Nephron progenitor cell (in vitro differentiated cells): ENCODE measurements around the gene KCNQ1.
A peak's percentile ranks its signal among the peaks of the same experiment; 100 is the strongest.

ENCODE experiments used
- DNase-seq: peaks from one replicate; pipeline ENCODE4 v3.0.0; 2021
- H3K27ac Mint-ChIP-seq: 2 replicates; pipeline ENCODE4 v1.8.0; 2021; ENCODE audit warnings: mild to moderate bottlenecking, moderate library complexity, mixed read lengths
- H3K27me3 Mint-ChIP-seq: 2 replicates; pipeline ENCODE4 v1.8.0; 2021; ENCODE audit warnings: mild to moderate bottlenecking, low read depth, mixed read lengths; ENCODE audit not compliant: poor library complexity
- H3K36me3 Mint-ChIP-seq: 2 replicates; pipeline ENCODE4 v1.8.0; 2021; ENCODE audit warnings: low read depth, mixed read lengths
- H3K4me1 Mint-ChIP-seq: 2 replicates; pipeline ENCODE4 v1.8.0; 2021; ENCODE audit warnings: mixed read lengths
- H3K4me3 Mint-ChIP-seq: 2 replicates; pipeline ENCODE4 v1.8.0; 2021; ENCODE audit warnings: mild to moderate bottlenecking, moderate library complexity, mixed read lengths
- H3K9me3 Mint-ChIP-seq: 2 replicates; pipeline ENCODE4 v1.8.0; 2021; ENCODE audit warnings: mild to moderate bottlenecking, moderate library complexity, mixed read lengths
- CTCF ChIP-seq: fragments of 200-600 bp; sonication (generic); IDR thresholded peaks from 2 replicates; pipeline ENCODE4 v1.5.0; 2021; ENCODE audit warnings: antibody characterized with exemption

The KCNQ1 gene

GRCh38 chr11:2891326-2892214 lies 446.8 kb downstream of the KCNQ1 start:
- Mint-ChIP-seq H3K9me3 (no peaks in the 10 kb centered on the region), H3K4me3 (peak overlapping the region; percentile 56), H3K4me1 (peaks cover 35% of the 10 kb centered on the region), H3K36me3 (no peaks in the 10 kb centered on the region), H3K27me3 (peaks cover 18% of the 10 kb centered on the region), H3K27ac (peak overlapping the region; percentile 78)
- DNase-seq: no peak
- TF ChIP-seq CTCF: no peak

DNA sequence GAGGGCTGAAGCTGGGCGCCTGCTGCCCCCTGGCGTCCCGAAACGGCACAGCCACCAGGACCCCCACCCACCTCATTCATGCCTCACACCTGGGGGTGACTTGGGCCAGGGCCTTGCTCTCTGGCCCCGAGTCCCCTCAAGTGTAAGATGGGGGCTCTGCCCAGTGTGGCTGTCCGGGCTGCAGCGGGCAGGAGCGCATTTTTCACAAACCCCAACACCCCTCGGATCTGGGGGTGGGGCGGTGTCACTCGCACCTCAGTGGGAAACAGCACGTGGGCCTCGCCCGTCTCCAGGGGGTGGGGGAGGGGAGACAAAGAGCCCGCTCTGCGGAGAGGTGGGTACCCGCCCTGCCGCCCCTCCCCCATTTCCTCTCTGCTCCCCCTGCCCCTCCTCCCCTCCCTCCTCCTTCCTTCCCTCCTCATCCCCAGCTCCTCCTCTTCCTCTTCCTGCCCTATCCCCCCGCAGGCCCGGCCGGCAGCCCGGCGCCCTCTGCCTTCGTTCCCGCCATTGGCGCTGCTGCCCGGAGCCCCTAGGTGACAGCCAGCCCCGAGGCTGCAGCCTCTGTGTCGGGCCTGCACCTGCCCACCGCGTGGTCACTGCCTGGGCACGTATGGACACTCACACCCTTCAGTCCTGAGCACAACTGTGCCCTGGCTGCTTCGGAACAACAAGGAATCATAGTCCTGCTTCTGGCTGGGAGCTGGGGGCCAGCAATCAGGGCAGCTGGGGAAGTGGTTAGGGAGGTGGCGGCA lies 447.6 kb downstream of the KCNQ1 start:
- Mint-ChIP-seq H3K36me3 (no peaks in the 10 kb centered on the region), H3K4me3 (peak overlapping the region; percentile 66), H3K9me3 (no peaks in the 10 kb centered on the region), H3K4me1 (peaks cover 27% of the 10 kb centered on the region), H3K27me3 (peaks cover 12% of the 10 kb centered on the region), H3K27ac (no peak overlapping the region)
- peak; percentile 82 for DNase-seq
- TF ChIP-seq CTCF: peak; percentile 94

DNA sequence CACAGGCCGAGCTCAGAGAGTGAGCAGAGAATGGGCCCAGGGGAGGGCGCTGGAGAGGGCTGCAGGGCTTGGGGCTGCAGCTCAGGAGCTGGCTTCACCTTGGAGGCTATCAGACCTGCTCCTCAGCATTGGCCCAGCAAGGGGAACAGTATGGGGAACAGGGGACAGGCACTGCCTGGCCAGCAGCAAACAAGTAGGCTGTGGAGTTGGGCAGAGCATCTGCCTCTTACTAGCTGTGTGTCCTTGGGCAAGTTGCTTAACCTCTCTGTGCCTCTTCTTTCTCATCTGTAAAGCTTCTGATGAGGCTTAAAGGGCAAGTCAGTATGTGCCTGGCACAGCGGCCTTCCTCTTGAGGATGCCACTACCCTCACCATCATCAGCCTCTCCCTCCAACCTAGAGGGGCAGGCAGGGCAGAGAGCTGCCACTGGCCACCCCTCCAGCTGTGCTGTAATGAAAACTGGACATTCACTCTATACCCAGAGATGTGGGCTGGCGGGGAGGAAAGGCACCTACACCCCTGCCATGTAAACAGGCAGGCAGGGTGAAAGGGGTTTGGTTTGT lies 448.2 kb downstream of the KCNQ1 start:
- H3K4me1 Mint-ChIP-seq: peaks cover 22% of the 10 kb centered on the region
- no peaks in the 10 kb centered on the region for H3K9me3 Mint-ChIP-seq
- H3K27ac Mint-ChIP-seq: no peak overlapping the region
- TF ChIP-seq CTCF: no peak
- DNase-seq: no peak
- no peaks in the 10 kb centered on the region for H3K36me3 Mint-ChIP-seq
- peaks cover 8% of the 10 kb centered on the region for H3K27me3 Mint-ChIP-seq
- H3K4me3 Mint-ChIP-seq: peak overlapping the region; percentile 66

DNA sequence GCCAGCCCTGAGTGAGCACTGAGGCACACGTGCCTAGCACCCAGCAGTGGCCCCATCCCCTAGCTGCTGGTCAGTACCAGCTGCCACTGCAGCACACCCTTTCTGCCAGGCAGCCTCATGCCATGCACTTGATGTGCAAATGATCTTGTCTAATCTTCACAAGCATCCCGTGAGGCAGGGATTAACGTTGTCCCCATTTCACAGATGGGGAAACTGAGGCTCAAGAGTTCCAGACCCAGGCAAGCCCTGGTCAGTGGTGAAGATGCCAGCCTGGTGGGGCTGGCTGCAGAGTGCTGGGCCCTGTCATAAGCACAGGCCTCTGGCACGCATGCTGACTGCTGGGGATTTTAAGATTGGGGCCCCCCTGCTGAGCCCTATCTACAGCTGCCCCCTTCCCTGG lies 449.1 kb downstream of the KCNQ1 start:
- Mint-ChIP-seq H3K27ac (no peak overlapping the region), H3K4me3 (no peak overlapping the region), H3K36me3 (no peaks in the 10 kb centered on the region), H3K4me1 (peaks cover 17% of the 10 kb centered on the region), H3K27me3 (peaks cover 8% of the 10 kb centered on the region), H3K9me3 (no peaks in the 10 kb centered on the region)
- no peak for DNase-seq
- TF ChIP-seq CTCF: no peak

GRCh38 chr11:2896047-2896446 lies 451.2 kb downstream of the KCNQ1 start:
- H3K4me1 Mint-ChIP-seq: peaks cover 28% of the 10 kb centered on the region
- no peak overlapping the region for H3K27ac Mint-ChIP-seq
- no peaks in the 10 kb centered on the region for H3K36me3 Mint-ChIP-seq
- peaks cover 13% of the 10 kb centered on the region for H3K27me3 Mint-ChIP-seq
- no peak for TF ChIP-seq CTCF
- no peak for DNase-seq
- no peaks in the 10 kb centered on the region for H3K9me3 Mint-ChIP-seq
- H3K4me3 Mint-ChIP-seq: no peak overlapping the region
